Effector memory CD8-positive, alpha-beta T cell (primary cell): ENCODE data around the gene DENR.
"Not testable (repeated sequence)": the region's sequence is repeated elsewhere in the genome, so short reads cannot be mapped to it uniquely, and the experiment has no call there.

Experiments used
- ATAC-seq: fragments of 150-1000 bp; cut with Tn5 transposase; replicated peaks from 2 replicates; pipeline ENCODE4 v1.10.0; 2021; ENCODE audit warnings: mild to moderate bottlenecking, moderate library complexity
- DNase-seq, 3 experiments: peaks; one replicate each; pipeline ENCODE4 v3.0.0; 2021
- H3K27ac Mint-ChIP-seq, 2 donors: one replicate each; pipeline ENCODE4 v1.8.0; 2022; ENCODE audit warnings: mild to moderate bottlenecking in 2 of 2, mixed read lengths in 2 of 2, moderate library complexity in 2 of 2
- H3K27me3 Mint-ChIP-seq, 2 donors: one replicate each; pipeline ENCODE4 v1.8.0; 2022; ENCODE audit warnings: mixed read lengths in 2 of 2
- H3K36me3 Mint-ChIP-seq: one replicate; pipeline ENCODE4 v1.8.0; 2022; ENCODE audit warnings: mild to moderate bottlenecking, moderate library complexity, mixed read lengths; ENCODE audit not compliant: insufficient read depth
- H3K4me1 Mint-ChIP-seq, 2 donors: one replicate each; pipeline ENCODE4 v1.8.0; 2022; ENCODE audit warnings: low read depth in 2 of 2, mixed read lengths in 2 of 2
- H3K4me3 Mint-ChIP-seq, 2 donors: one replicate each; pipeline ENCODE4 v1.8.0; 2022; ENCODE audit warnings: mild to moderate bottlenecking in 2 of 2, mixed read lengths in 2 of 2, moderate library complexity in 2 of 2
- H3K9me3 Mint-ChIP-seq, 2 donors: one replicate each; pipeline ENCODE4 v1.8.0; 2022; ENCODE audit warnings: mixed read lengths in 2 of 2

The DENR gene

DNA sequence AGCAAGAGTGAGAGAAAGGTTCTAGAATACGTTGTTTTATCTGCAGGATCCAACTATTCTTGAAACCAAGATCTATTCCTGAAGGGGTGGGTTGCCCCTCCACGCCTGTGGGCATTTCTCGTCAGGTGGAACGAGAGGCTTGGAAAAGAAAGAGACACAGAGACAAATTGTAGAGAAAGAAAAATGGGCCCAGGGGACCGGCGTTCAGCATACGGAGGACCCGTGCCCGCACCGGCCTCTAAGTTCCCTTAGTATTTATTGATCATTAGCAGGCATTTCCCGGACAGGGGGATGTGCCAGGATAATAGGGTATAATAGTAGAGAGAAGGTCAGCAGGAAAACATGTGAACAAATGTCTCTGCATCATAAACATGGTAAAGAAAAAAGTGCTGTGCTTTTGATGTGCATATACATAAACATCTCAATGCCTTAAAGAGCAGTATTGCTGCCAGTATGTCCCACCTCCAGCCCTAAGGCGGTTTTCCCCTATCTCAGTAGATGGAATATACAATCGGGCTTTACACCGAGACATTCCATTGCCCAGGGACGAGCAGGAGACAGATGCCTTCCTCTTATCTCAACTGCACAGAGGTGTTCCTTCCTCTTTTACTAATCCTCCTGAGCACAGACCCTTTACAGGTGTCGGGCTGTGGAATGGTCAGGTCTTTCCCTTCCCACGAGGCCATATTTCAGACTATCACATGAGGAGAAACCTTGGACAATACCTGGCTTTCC lies 1.7 kb upstream of the DENR start:
- H3K27me3 Mint-ChIP-seq, ATAC-seq, DNase-seq, H3K9me3 Mint-ChIP-seq: not testable (repeated sequence)
- peaks cover 18% of the 10 kb centered on the region in 2 donors for H3K4me1 Mint-ChIP-seq
- H3K36me3 Mint-ChIP-seq, result peaks cover 32% of the 10 kb centered on the region
- peak overlapping the region; percentile 93 to 95 for H3K4me3 Mint-ChIP-seq
- peak overlapping the region in 1 of 2 donors; percentile 97 for H3K27ac Mint-ChIP-seq

DNA sequence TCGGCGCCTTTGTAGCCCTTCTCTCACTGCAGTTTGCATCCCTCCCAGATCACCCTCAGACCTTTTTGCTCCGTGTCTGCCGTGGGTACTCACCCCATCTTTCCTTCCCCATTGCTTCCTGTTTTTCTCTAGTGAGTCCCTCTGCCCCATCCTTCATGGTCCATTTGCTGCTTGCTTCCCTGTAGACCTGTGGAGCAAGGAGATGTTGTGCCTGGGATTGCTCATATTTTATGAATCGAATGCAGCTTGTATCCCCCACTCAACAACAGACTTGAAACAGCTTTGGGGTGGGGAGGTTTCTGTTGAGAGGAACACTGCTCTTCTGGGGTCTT lies 661 bp downstream of the DENR start:
- peaks cover 25 to 35% of the 10 kb centered on the region in 2 donors for H3K4me1 Mint-ChIP-seq
- H3K36me3 Mint-ChIP-seq, result peaks cover 44% of the 10 kb centered on the region

GRCh38 chr12:122754790-122755189 lies 2.2 kb downstream of the DENR start:
- H3K36me3 Mint-ChIP-seq, result peaks cover 58% of the 10 kb centered on the region
- ATAC-seq, result no peak

More for the DNA sequence above, 661 bp downstream of the DENR start:
- Mint-ChIP-seq H3K9me3 (no peaks in the 10 kb centered on the region), H3K27me3 (no peaks in the 10 kb centered on the region), H3K4me3 (peak overlapping the region; percentile 93 to 95), H3K27ac (peak overlapping the region; percentile 93 to 97)
- DNase-seq, result no peak
- no peak for ATAC-seq

GRCh38 chr12:122757568-122757967 lies 4.9 kb downstream of the DENR start:
- no peak for ATAC-seq
- Mint-ChIP-seq H3K4me1 (peaks cover 27 to 35% of the 10 kb centered on the region in 2 donors), H3K36me3 (peaks cover 78% of the 10 kb centered on the region), H3K4me3 (no peak overlapping the region), H3K27me3 (no peaks in the 10 kb centered on the region), H3K27ac (peak overlapping the region in 1 of 2 donors; percentile 56), H3K9me3 (no peaks in the 10 kb centered on the region)
- DNase-seq, result no peak

More at GRCh38 chr12:122754790-122755189, 2.2 kb downstream of the DENR start:
- Mint-ChIP-seq H3K4me1 (peaks cover 25 to 35% of the 10 kb centered on the region in 2 donors), H3K9me3 (no peaks in the 10 kb centered on the region), H3K27me3 (no peaks in the 10 kb centered on the region), H3K27ac (no peak overlapping the region), H3K4me3 (no peak overlapping the region)
- DNase-seq, result no peak

- no peaks in the 10 kb centered on the region for H3K4me1 Mint-ChIP-seq
- ATAC-seq (no peak), DNase-seq (no peak)
- H3K9me3 Mint-ChIP-seq, result no peaks in the 10 kb centered on the region
- no peak overlapping the region for H3K27ac Mint-ChIP-seq
- H3K36me3 Mint-ChIP-seq, result no peaks in the 10 kb centered on the region
- no peaks in the 10 kb centered on the region for H3K27me3 Mint-ChIP-seq
- H3K4me3 Mint-ChIP-seq, result no peak overlapping the region
Observed at GRCh38 chr12:122785503-122785902, 32.9 kb downstream of the DENR start.

DNA sequence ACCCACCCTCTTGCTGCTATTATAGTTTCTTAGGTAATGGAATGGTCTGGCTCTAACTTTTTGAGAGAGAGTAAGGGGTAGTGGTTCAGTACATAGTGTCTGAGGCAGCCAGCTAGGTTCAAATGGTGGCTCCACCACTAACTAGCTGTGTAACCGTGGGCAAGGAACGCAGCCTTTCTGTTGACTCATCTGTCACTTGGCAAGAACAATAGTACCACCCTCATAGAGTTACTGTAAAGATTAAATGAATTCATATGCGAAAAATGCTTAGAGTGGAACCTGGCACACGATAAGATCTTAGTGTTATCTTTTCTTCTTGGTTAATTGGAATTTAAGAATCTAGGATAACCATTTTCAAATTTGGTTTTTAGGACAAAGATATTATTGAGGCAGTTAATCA lies 35.8 kb downstream of the DENR start:
- no peaks in the 10 kb centered on the region for H3K9me3 Mint-ChIP-seq
- H3K4me3 Mint-ChIP-seq, result no peak overlapping the region
- H3K36me3 Mint-ChIP-seq, result no peaks in the 10 kb centered on the region
- no peaks in the 10 kb centered on the region for H3K27me3 Mint-ChIP-seq
- H3K27ac Mint-ChIP-seq, result no peak overlapping the region
- ATAC-seq, result no peak
- no peaks in the 10 kb centered on the region for H3K4me1 Mint-ChIP-seq
- no peak for DNase-seq

DNA sequence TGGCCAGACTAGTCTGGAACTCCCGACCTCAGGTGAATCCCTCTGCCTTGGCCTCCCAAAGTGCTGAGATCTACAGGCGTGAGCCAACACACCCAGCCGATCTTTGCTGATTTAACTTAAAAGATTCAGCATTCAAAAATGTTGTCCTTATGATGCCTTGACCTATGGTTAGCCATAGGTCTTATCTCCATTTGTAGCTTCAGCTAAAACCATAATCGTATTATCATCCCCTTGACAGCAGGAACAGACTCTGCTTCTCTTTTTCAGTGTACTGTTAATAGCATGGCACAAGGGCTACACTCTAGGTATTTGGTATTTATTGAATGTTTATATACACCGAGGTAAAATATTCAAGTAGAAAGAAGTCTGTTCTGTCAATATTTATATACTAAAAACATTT lies 37.0 kb downstream of the DENR start:
- peaks cover 0 to 5% of the 10 kb centered on the region in 2 donors for H3K4me1 Mint-ChIP-seq
- no peaks in the 10 kb centered on the region for H3K27me3 Mint-ChIP-seq
- DNase-seq (no peak), ATAC-seq (no peak)
- H3K36me3 Mint-ChIP-seq, result no peaks in the 10 kb centered on the region
- H3K4me3 Mint-ChIP-seq, result no peak overlapping the region
- no peaks in the 10 kb centered on the region for H3K9me3 Mint-ChIP-seq
- no peak overlapping the region for H3K27ac Mint-ChIP-seq

- Mint-ChIP-seq H3K27ac (no peak overlapping the region), H3K36me3 (no peaks in the 10 kb centered on the region), H3K9me3 (no peaks in the 10 kb centered on the region), H3K4me3 (no peak overlapping the region), H3K27me3 (no peaks in the 10 kb centered on the region), H3K4me1 (peaks cover 0 to 5% of the 10 kb centered on the region in 2 donors)
- ATAC-seq, result no peak
- DNase-seq, result no peak
Observed at GRCh38 chr12:122790393-122791075, 37.9 kb downstream of the DENR start.

DNA sequence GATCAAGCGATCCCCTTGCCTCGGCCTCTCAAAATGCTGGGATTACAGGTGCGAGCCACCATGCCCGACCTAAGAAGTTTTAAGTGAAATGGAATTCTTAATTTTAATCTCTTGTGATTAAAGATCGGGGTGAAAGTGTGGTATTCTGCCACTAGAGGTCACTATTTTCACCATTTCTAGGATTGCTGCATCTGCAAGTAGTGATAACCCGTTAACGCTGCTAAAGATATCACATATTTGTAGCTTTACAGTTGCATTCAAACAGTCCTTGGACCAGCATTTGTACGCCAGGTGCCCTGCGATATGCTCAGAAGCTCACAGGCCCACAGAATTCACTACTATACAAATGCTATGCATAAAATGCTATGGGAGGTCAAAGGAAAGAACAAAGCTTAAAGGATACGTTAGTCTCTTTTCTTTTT lies 41.1 kb downstream of the DENR start:
- Mint-ChIP-seq H3K4me3 (no peak overlapping the region), H3K4me1 (peaks cover 0 to 5% of the 10 kb centered on the region in 2 donors), H3K9me3 (no peaks in the 10 kb centered on the region), H3K27me3 (no peaks in the 10 kb centered on the region), H3K36me3 (no peaks in the 10 kb centered on the region), H3K27ac (no peak overlapping the region)
- peak; percentile 65 for ATAC-seq
- peak; percentile 12 to 22 (median 21) for DNase-seq

DNA sequence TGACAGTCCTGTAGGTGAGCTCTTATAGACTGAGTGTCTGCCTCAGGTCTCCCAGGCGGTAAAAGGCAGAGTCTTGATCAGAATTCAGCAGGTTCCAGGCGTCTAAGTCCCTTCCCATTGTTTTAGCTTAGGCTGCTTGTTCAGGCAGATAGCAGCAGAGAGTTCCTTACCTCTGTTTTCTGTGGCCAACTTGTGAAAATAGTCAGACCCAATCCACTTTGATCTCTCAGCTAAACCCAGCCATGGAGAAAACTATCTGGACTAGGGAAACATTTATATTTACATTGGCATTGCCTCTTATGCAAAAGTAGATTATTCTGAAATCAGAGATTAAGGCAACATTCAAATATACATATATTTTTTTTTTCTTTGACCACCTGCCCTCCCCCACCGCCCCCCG lies 43.2 kb downstream of the DENR start:
- ATAC-seq, result no peak
- H3K36me3 Mint-ChIP-seq, result no peaks in the 10 kb centered on the region

DNA sequence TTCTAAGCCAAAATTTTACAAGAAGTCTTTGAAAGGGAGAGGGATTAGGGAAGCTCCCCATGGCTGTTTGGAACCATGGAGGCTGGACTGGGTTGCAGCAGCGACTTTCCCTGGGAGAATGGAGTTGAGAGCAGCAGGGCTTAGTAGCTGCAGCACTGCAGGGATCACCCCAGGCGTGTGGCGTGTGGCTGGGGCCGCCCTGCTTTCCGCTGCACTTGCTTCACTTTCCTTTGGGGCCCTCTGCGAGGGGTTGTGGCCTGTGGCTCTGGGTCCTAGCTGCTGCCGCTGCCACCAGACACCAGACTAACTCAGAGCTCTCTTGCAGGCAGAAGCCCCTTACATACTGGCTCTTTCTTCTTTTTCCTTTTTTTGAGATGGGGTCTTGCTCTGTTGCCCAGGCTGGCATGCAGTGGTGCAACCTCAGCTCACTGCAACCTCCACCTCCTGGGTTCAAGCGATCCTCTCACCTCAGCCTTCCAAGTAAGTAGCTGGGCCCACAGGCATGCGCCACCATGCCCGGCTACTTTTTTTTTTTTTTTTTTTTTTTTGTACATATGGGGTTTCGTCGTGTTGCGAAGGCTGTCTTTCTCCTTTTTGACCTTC lies 47.1 kb downstream of the DENR start:
- H3K27me3 Mint-ChIP-seq, result no peaks in the 10 kb centered on the region
- ATAC-seq (no peak), DNase-seq (no peak)
- no peaks in the 10 kb centered on the region for H3K36me3 Mint-ChIP-seq
- no peaks in the 10 kb centered on the region for H3K4me1 Mint-ChIP-seq
- H3K27ac Mint-ChIP-seq, result no peak overlapping the region
- no peaks in the 10 kb centered on the region for H3K9me3 Mint-ChIP-seq
- H3K4me3 Mint-ChIP-seq, result no peak overlapping the region

More for the DNA sequence above, 43.2 kb downstream of the DENR start:
- H3K4me3 Mint-ChIP-seq, result no peak overlapping the region
- no peak overlapping the region for H3K27ac Mint-ChIP-seq
- no peak for DNase-seq
- peaks cover 0 to 5% of the 10 kb centered on the region in 2 donors for H3K4me1 Mint-ChIP-seq
- no peaks in the 10 kb centered on the region for H3K27me3 Mint-ChIP-seq
- H3K9me3 Mint-ChIP-seq, result no peaks in the 10 kb centered on the region

GRCh38 chr12:122803937-122804336 lies 51.3 kb downstream of the DENR start:
- no peaks in the 10 kb centered on the region for H3K36me3 Mint-ChIP-seq
- H3K4me1 Mint-ChIP-seq, result no peaks in the 10 kb centered on the region
- H3K27me3 Mint-ChIP-seq, result no peaks in the 10 kb centered on the region
- no peak overlapping the region for H3K27ac Mint-ChIP-seq
- ATAC-seq (no peak), DNase-seq (no peak)
- no peak overlapping the region for H3K4me3 Mint-ChIP-seq
- H3K9me3 Mint-ChIP-seq, result no peaks in the 10 kb centered on the region

DNA sequence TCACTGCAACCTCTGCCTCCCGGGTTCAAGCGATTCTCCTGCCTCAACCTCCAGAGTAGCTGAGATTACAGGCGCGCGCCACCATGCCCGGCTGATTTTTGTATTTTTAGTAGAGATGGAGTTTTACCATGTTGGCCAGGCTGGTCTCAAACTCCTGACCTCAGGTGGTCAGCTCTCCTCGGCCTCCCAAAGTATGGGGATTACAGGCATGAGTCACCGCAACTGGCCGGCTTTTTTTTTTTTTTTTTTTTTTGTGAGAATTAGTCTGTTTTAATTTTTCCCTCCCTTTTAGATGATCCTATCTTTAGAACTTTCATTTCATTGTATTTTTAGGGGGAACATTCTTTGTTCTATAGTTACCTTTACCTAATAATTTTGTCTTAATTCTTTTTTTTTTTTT lies 52.3 kb downstream of the DENR start:
- not testable (repeated sequence) for H3K36me3 Mint-ChIP-seq, H3K4me1 Mint-ChIP-seq, H3K4me3 Mint-ChIP-seq, DNase-seq, H3K27ac Mint-ChIP-seq, ATAC-seq, H3K27me3 Mint-ChIP-seq, H3K9me3 Mint-ChIP-seq

GRCh38 chr12:122807651-122808050 lies 55.0 kb downstream of the DENR start:
- ATAC-seq, result no peak
- Mint-ChIP-seq H3K4me3 (no peak overlapping the region), H3K36me3 (no peaks in the 10 kb centered on the region), H3K4me1 (no peaks in the 10 kb centered on the region), H3K27ac (no peak overlapping the region), H3K27me3 (no peaks in the 10 kb centered on the region), H3K9me3 (no peaks in the 10 kb centered on the region)
- no peak for DNase-seq
